Fibroblast of lung (primary cell): ENCODE results near the gene TPPP. TPM values are rescaled to one million over a fixed set of nuclear protein-coding genes. Genes with fewer than 3 reads are reported as not detected.

Experiments
- DNase-seq, 2 donors: peaks; one replicate each; pipeline versions ENCODE4 v3.0.0 to v3.0.0-alpha.2; 2010; ENCODE audit warnings: low read depth in 2 of 2
- H2AFZ ChIP-seq: 2 replicates; pipeline ENCODE4 v1.5.1; 2012; ENCODE audit warnings: low read length, control low read depth, inconsistent platforms
- H3K27ac ChIP-seq: 2 replicates; pipeline ENCODE4 v1.5.1; 2011; ENCODE audit warnings: low read length, control low read depth; ENCODE audit not compliant: insufficient read depth
- H3K27me3 ChIP-seq: 2 replicates; pipeline ENCODE4 v1.5.1; 2011; ENCODE audit warnings: mild to moderate bottlenecking, low read length; ENCODE audit not compliant: control insufficient read depth, insufficient read depth
- H3K36me3 ChIP-seq: 2 replicates; pipeline ENCODE4 v1.5.1; 2011; ENCODE audit warnings: low read length; ENCODE audit not compliant: control insufficient read depth, insufficient read depth
- H3K4me1 ChIP-seq: 2 replicates; pipeline ENCODE4 v1.5.1; 2011; ENCODE audit warnings: low read length; ENCODE audit not compliant: control insufficient read depth, insufficient read depth; ENCODE audit errors: extremely low read depth
- H3K4me2 ChIP-seq: 2 replicates; pipeline ENCODE4 v1.5.1; 2011; ENCODE audit warnings: low read length, control low read depth; ENCODE audit not compliant: insufficient read depth; ENCODE audit errors: extremely low read depth
- H3K4me3 ChIP-seq, 4 experiments: fragments of 200-600 bp in 1 of 4; sonication (generic) in 1 of 4; replicated peaks in 1 of 4; 2 replicates each; pipeline ENCODE4 v1.5.1; 2011 to 2016; ENCODE audit warnings: low read length in 4 of 4, low read depth in 3 of 4, mild to moderate bottlenecking in 3 of 4, control low read depth in 2 of 4, inconsistent platforms in 1 of 4, mixed read lengths in 1 of 4; ENCODE audit not compliant: insufficient read depth in 1 of 4; ENCODE audit errors: control extremely low read depth in 1 of 4
- H3K79me2 ChIP-seq: 2 replicates; pipeline ENCODE4 v1.5.1; 2012; ENCODE audit warnings: mild to moderate bottlenecking, low read length, inconsistent platforms; ENCODE audit not compliant: control insufficient read depth, insufficient read depth
- H3K9ac ChIP-seq: 2 replicates; pipeline ENCODE4 v1.5.1; 2011; ENCODE audit warnings: mild to moderate bottlenecking, low read length, control low read depth; ENCODE audit not compliant: insufficient read depth
- H3K9me3 ChIP-seq: 2 replicates; pipeline ENCODE4 v1.5.1; 2012; ENCODE audit warnings: low read depth, low read length; ENCODE audit not compliant: control insufficient read depth, insufficient read depth
- H4K20me1 ChIP-seq: 2 replicates; pipeline ENCODE4 v1.5.1; 2011; ENCODE audit warnings: low read length; ENCODE audit not compliant: control insufficient read depth, insufficient read depth; ENCODE audit errors: extremely low read depth
- CTCF ChIP-seq, 2 donors: IDR thresholded peaks in 1 of 2; conservative IDR thresholded peaks in 1 of 2; 1 replicate in 1 of 2; 2 replicates in 1 of 2; pipeline ENCODE4 v1.5.1; 2011 to 2012; ENCODE audit warnings: low read length in 2 of 2, control low read depth in 1 of 2, inconsistent platforms in 1 of 2, low read depth in 1 of 2, mild to moderate bottlenecking in 1 of 2
- EZH2 ChIP-seq: IDR thresholded peaks from 2 replicates; pipeline ENCODE4 v1.5.1; 2012; ENCODE audit warnings: low read length, control low read depth, mild to moderate bottlenecking; ENCODE audit errors: missing control alignments
- polyA plus RNA-seq, 2 donors: library from polyadenylated mRNA; depleted of rRNA in 1 of 2; stranded (reverse) in 1 of 2; unstranded in 1 of 2; fragments of >200 nt; gene quantifications; 2 replicates each; pipeline ENCODE4 v1.2.1, GENCODE V29; 2011 to 2012; ENCODE audit warnings: missing spikeins in 1 of 2
- total RNA-seq: library from RNA; depleted of rRNA; stranded (reverse); fragments of >200 nt; gene quantifications from 2 replicates; pipeline ENCODE4 v1.2.1, GENCODE V29; 2014

TPPP gene
- total and polyA plus RNA-seq, 2 donors (not counting 1 experiment from before 2014, with no cell fraction given): 0.06 to 0.17 TPM

DNA sequence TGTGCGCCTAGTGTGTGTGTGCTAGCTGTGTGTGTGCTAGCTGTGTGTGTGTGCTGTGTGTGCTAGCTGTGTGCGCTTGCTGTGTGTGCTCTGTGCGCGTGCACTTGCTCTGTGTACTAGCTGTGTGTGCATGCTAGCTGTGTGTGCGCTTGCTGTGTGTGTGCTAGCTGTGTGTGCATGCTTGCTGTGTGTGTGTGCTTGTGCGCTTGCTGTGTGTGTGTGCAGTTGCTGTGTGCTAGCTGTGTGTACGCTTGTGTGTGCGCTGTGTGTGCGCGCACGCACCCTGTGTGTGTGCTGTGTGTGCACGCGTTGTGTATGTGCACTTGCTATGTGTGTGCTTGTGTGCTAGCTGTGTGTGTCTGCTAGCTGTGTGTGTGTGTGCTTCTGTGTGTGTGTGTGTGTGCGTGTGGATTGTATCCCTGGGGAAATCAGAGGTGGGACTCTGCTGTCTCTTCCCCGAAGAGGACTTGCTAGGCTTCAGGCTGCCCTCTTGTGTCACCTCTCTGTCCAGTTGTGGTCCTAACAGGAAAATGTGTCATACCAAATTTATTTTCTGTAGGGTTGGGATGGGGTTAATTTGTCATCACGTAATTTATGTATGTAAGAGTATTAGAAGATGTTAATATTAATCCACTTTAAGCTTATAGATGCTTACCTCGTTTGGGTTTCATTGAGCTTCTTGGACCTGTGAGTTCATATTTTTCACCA lies 38.9 kb downstream of the TPPP start:
- Histone ChIP-seq H3K79me2 (no peaks in the 10 kb centered on the region), H3K27me3 (no peaks in the 10 kb centered on the region), H3K4me3 (no peak overlapping the region), H3K27ac (no peak overlapping the region), H2AFZ (no peak overlapping the region), H3K4me2 (no peak overlapping the region), H3K36me3 (peaks cover 2% of the 10 kb centered on the region), H3K9me3 (no peaks in the 10 kb centered on the region), H3K9ac (no peak overlapping the region), H3K4me1 (no peaks in the 10 kb centered on the region), H4K20me1 (no peaks in the 10 kb centered on the region)
- no peak for DNase-seq
- no peak for TF ChIP-seq CTCF (conservative IDR thresholded peaks at IDR 0.05 in 1 of 2, IDR thresholded peaks at IDR 0.05 in 1 of 2; ENCODE audit: low read depth in 1 of 2, low read length in 2 of 2)
- no peak for TF ChIP-seq EZH2

GRCh38 chr5:652773-653350 lies 40.3 kb downstream of the TPPP start:
- no peaks in the 10 kb centered on the region for H3K4me1 ChIP-seq
- no peaks in the 10 kb centered on the region for H4K20me1 ChIP-seq
- no peaks in the 10 kb centered on the region for H3K79me2 ChIP-seq
- H3K9ac ChIP-seq: no peak overlapping the region
- H3K9me3 ChIP-seq: no peaks in the 10 kb centered on the region
- H3K27me3 ChIP-seq: no peaks in the 10 kb centered on the region
- H3K36me3 ChIP-seq: peaks cover 5% of the 10 kb centered on the region
- no peak overlapping the region for H2AFZ ChIP-seq
- no peak overlapping the region for H3K4me3 ChIP-seq
- H3K27ac ChIP-seq: no peak overlapping the region
- DNase-seq: no peak
- H3K4me2 ChIP-seq: no peak overlapping the region
- no peak for TF ChIP-seq CTCF (conservative IDR thresholded peaks at IDR 0.05 in 1 of 2, IDR thresholded peaks at IDR 0.05 in 1 of 2; ENCODE audit: low read depth in 1 of 2, low read length in 2 of 2)
- TF ChIP-seq EZH2: no peak

DNA sequence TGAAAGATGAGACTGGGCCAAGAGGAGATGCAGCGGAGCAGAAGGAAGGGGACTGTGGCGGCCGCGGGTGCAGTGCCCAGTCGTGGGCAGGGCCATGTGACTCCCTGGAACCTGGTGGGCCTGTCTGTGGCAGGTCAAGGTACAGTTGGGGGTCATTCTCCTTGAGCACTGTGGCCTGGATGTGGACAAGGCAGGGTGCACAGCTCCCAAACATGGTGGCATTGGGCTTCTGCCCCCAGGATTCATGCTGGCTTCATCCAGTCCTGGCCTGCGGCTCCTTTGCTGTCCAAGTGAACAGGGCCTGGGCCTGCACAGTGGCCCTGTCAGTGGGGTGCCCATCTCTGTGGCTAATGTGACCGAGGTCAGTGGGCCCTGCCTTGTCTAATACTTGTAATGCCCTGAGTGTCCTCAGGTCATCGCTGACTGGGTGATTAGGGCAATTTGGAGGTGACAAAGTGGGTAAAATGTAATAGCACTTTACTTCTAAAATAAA lies 41.1 kb downstream of the TPPP start:
- Histone ChIP-seq H3K4me3 (no peak overlapping the region), H3K4me2 (no peak overlapping the region), H3K9ac (no peak overlapping the region), H3K79me2 (no peaks in the 10 kb centered on the region), H3K4me1 (no peaks in the 10 kb centered on the region), H3K27ac (no peak overlapping the region), H3K36me3 (peaks cover 9% of the 10 kb centered on the region), H3K9me3 (no peaks in the 10 kb centered on the region), H4K20me1 (no peaks in the 10 kb centered on the region), H3K27me3 (no peaks in the 10 kb centered on the region), H2AFZ (no peak overlapping the region)
- TF ChIP-seq CTCF (conservative IDR thresholded peaks at IDR 0.05 in 1 of 2, IDR thresholded peaks at IDR 0.05 in 1 of 2; ENCODE audit: low read depth in 1 of 2, low read length in 2 of 2) (no peak), EZH2 (no peak)
- no peak for DNase-seq
